Measurements from ENCODE around the gene DHX38. TPM values are rescaled to one million over a fixed set of nuclear protein-coding genes. Genes with fewer than 3 reads are reported as not detected.

The DHX38 gene
- total and polyA plus RNA-seq, 2 donors (not counting 3 experiments of a cell fraction or from before 2014, with no cell fraction given), result 47.3 to 78.6 TPM

DNA sequence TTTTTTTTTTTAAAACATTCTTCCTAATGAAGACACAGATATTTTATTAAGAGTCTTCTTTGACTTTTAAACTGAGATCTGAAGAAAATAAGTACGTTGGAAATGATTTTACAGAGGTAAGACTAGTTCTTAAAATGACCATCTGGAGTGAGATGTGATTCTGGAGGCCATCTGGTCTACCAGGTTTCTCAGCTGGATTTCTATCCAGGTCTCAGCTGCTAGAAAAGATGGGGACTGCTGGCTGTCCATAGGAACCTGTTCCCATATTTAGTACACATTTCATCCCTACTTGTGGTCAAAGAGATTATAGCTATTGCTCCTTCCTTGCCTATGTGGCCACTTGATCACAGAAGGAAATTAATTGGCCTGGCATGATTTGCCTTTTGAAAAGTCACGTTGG, 66.2 kb downstream of the DHX38 start:
- Histone ChIP-seq H3K27me3 (ENCODE audit: control insufficient read depth in 2 of 2, insufficient read depth in 2 of 2, low read length in 2 of 2) (no peaks in the 10 kb centered on the region), H2AFZ (ENCODE audit: low read depth, low read length) (no peak overlapping the region), H3K27ac (ENCODE audit: insufficient read depth, low read depth, low read length) (no peak overlapping the region), H3K9me1 (replicated peaks; ENCODE audit: control insufficient read depth, extremely low read depth, insufficient read depth, low read length) (no peaks in the 10 kb centered on the region), H3K4me1 (ENCODE audit: control insufficient read depth, extremely low read depth, insufficient read depth, low read length) (no peaks in the 10 kb centered on the region), H3K9me3 (replicated peaks; ENCODE audit: control insufficient read depth, insufficient read depth, low read length) (no peaks in the 10 kb centered on the region), H3K4me2 (ENCODE audit: insufficient read depth, low read length) (no peak overlapping the region), H3K36me3 (ENCODE audit: control insufficient read depth in 2 of 2, extremely low read depth in 1 of 2, insufficient read depth in 2 of 2, low read length in 2 of 2) (no peaks in the 10 kb centered on the region), H3K9ac (replicated peaks; ENCODE audit: extremely low read depth, insufficient read depth, low read length) (no peak overlapping the region), H3K79me2 (ENCODE audit: control insufficient read depth, insufficient read depth, low read length) (no peaks in the 10 kb centered on the region), H3K4me3 (replicated peaks in 1 of 3; ENCODE audit: insufficient read depth in 1 of 3, low read depth in 1 of 3, low read length in 3 of 3) (no peak overlapping the region), H4K20me1 (replicated peaks; ENCODE audit: control insufficient read depth, extremely low read depth, insufficient read depth, low read length) (no peaks in the 10 kb centered on the region)
- ChIA-PET CTCF (no interaction called here), POLR2A (no interaction called here)
- TF ChIP-seq GATA2 (IDR thresholded peaks at IDR 0.05; ENCODE audit: insufficient read depth, insufficient read length, low read depth, low read length) (no peak), JUN (IDR thresholded peaks at IDR 0.05; ENCODE audit: borderline replicate concordance, insufficient read depth, insufficient read length, low read depth) (no peak)
- TF ChIP-seq, protein P1, sequence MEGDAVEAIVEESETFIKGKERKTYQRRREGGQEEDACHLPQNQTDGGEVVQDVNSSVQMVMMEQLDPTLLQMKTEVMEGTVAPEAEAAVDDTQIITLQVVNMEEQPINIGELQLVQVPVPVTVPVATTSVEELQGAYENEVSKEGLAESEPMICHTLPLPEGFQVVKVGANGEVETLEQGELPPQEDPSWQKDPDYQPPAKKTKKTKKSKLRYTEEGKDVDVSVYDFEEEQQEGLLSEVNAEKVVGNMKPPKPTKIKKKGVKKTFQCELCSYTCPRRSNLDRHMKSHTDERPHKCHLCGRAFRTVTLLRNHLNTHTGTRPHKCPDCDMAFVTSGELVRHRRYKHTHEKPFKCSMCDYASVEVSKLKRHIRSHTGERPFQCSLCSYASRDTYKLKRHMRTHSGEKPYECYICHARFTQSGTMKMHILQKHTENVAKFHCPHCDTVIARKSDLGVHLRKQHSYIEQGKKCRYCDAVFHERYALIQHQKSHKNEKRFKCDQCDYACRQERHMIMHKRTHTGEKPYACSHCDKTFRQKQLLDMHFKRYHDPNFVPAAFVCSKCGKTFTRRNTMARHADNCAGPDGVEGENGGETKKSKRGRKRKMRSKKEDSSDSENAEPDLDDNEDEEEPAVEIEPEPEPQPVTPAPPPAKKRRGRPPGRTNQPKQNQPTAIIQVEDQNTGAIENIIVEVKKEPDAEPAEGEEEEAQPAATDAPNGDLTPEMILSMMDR (IDR thresholded peaks at IDR 0.05; ENCODE audit: extremely low read depth in 1 of 2, insufficient read depth in 1 of 2, low read depth in 1 of 2, low read length in 2 of 2), result no peak
- no peak for DNase-seq (ENCODE audit: low read depth, low spot score)
- FAIRE-seq, result no peak
- BruUV-seq (replicated peaks), result no TSS peak
- intact Hi-C loops (cut with micrococcal nuclease) (no loop called here), dilution Hi-C loops (cut with MboI; ENCODE audit: extremely low pct_ligation_motif_present, low sequenced_read_pairs) (no loop called here)

DNA sequence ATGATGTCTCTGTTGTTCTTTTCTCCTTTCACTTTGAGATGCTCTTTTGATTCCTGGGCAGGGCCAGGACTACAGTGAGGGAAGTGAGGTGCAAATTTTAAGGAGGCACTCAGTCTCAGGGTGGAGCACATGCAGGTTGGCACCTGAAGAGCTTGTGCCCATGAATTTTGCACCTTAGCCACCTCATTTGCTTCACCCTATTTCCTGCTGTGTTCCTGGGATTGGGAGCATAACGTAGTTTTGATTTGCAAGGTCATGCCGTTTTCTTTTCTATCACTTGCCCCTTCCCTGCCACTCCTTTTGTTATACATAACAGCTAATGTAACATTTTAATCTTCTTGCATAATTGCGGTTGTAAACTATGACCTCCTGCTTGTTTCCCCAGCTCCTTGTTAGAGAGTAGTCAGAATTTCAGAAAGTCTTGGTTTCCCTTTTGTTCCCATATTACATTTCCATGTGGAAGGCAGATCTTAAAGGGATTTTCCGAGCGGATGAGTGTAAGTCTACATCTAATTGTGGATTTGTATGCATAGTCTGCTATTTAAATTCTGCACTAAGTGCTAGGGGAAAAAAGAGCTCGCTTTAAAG, 68.6 kb downstream of the DHX38 start:
- dilution Hi-C loops (cut with MboI; ENCODE audit: extremely low pct_ligation_motif_present, low sequenced_read_pairs) (no loop called here), intact Hi-C loops (cut with micrococcal nuclease) (no loop called here)
- H3K9me3 ChIP-seq (replicated peaks; ENCODE audit: control insufficient read depth, insufficient read depth, low read length), result no peaks in the 10 kb centered on the region
- H3K27me3 ChIP-seq (ENCODE audit: control insufficient read depth in 2 of 2, insufficient read depth in 2 of 2, low read length in 2 of 2), result no peaks in the 10 kb centered on the region
- no peaks in the 10 kb centered on the region for H4K20me1 ChIP-seq (replicated peaks; ENCODE audit: control insufficient read depth, extremely low read depth, insufficient read depth, low read length)
- no TSS peak for BruUV-seq (replicated peaks)
- no peak overlapping the region for H3K27ac ChIP-seq (ENCODE audit: insufficient read depth, low read depth, low read length)
- H3K4me3 ChIP-seq (replicated peaks in 1 of 3; ENCODE audit: insufficient read depth in 1 of 3, low read depth in 1 of 3, low read length in 3 of 3), result no peak overlapping the region
- no peak overlapping the region for H3K4me2 ChIP-seq (ENCODE audit: insufficient read depth, low read length)
- ChIA-PET CTCF (interaction anchor here (0.7 kb wide), 1 partner anchor 20 kb away, joined by 3 read pairs; no protein-coding TSS in a partner anchor), POLR2A (no interaction called here)
- H3K9me1 ChIP-seq (replicated peaks; ENCODE audit: control insufficient read depth, extremely low read depth, insufficient read depth, low read length), result no peaks in the 10 kb centered on the region
- TF ChIP-seq EZH2 (IDR thresholded peaks at IDR 0.05; ENCODE audit: borderline replicate concordance, low read depth, low read length, severe bottlenecking), result no peak
- DNase-seq (ENCODE audit: low read depth, low spot score) (no peak), FAIRE-seq (no peak)
- H2AFZ ChIP-seq (ENCODE audit: low read depth, low read length), result no peak overlapping the region
- no peak overlapping the region for H3K9ac ChIP-seq (replicated peaks; ENCODE audit: extremely low read depth, insufficient read depth, low read length)
- H3K4me1 ChIP-seq (ENCODE audit: control insufficient read depth, extremely low read depth, insufficient read depth, low read length), result no peaks in the 10 kb centered on the region
- H3K79me2 ChIP-seq (ENCODE audit: control insufficient read depth, insufficient read depth, low read length), result no peaks in the 10 kb centered on the region
- no peaks in the 10 kb centered on the region for H3K36me3 ChIP-seq (ENCODE audit: control insufficient read depth in 2 of 2, extremely low read depth in 1 of 2, insufficient read depth in 2 of 2, low read length in 2 of 2)

Other genes starting within 250 kb of the DHX38 start
- gene ATXN1L, start 247.9 kb upstream of the DHX38 start, total RNA-seq, result 23.9 and 24.9 TPM in 2 replicates
- 14.9 and 15.6 TPM in 2 replicates for gene ATXN1L, start 247.9 kb upstream of the DHX38 start, polyA plus RNA-seq
- gene ZNF821, start 209.7 kb upstream of the DHX38 start, total RNA-seq, result 7.3 and 9.6 TPM in 2 replicates
- gene ZNF821, start 209.7 kb upstream of the DHX38 start, polyA plus RNA-seq, result 8.0 and 8.1 TPM in 2 replicates
- 165 and 185 TPM in 2 replicates for gene IST1, start 198.3 kb upstream of the DHX38 start, total RNA-seq
- gene IST1, start 198.3 kb upstream of the DHX38 start, polyA plus RNA-seq, result 136 and 145 TPM in 2 replicates
- not detected in 2 replicates for gene PKD1L3, start 93.4 kb upstream of the DHX38 start, total RNA-seq
- gene PKD1L3, start 93.4 kb upstream of the DHX38 start, polyA plus RNA-seq, result not detected in 2 replicates
- 9.2 and 9.7 TPM in 2 replicates for gene DHODH, start 85.1 kb upstream of the DHX38 start, total RNA-seq
- 3.4 and 5.8 TPM in 2 replicates for gene DHODH, start 85.1 kb upstream of the DHX38 start, polyA plus RNA-seq
- gene HP, start 39.3 kb upstream of the DHX38 start, total RNA-seq, result not detected in 2 replicates
- gene HP, start 39.3 kb upstream of the DHX38 start, polyA plus RNA-seq, result not detected in 2 replicates
- not detected in 2 replicates for gene HPR, start 30.6 kb upstream of the DHX38 start, total RNA-seq
- not detected in 2 replicates for gene HPR, start 30.6 kb upstream of the DHX38 start, polyA plus RNA-seq
- gene TXNL4B, start 227 bp upstream of the DHX38 start, total RNA-seq, result 11.7 and 12.7 TPM in 2 replicates
- 8.7 and 10.0 TPM in 2 replicates for gene TXNL4B, start 227 bp upstream of the DHX38 start, polyA plus RNA-seq
- gene PMFBP1, start 78.3 kb downstream of the DHX38 start, total RNA-seq, result 0.42 TPM in 1 of 2 replicates, not detected in the other
- 0.12 and 0.14 TPM in 2 replicates for gene PMFBP1, start 78.3 kb downstream of the DHX38 start, polyA plus RNA-seq